H1 (cell line): Measurements from ENCODE around the gene HNRNPU. TPM values are rescaled to one million over a fixed set of nuclear protein-coding genes. Genes with fewer than 3 reads are reported as not detected.
"Not testable (repeated sequence)": the region's sequence is repeated elsewhere in the genome, so short reads cannot be mapped to it uniquely, and the experiment has no call there.

Source experiments
- CTCF ChIA-PET: fragments of 300-600 bp; sonication (Branson Sonifier 250); formaldehyde crosslinking; loops from one replicate; lab custom pipeline; 2021; ENCODE audit not compliant: partially characterized antibody; lab: Charles Lee
- POLR2A ChIA-PET: fragments of 300-600 bp; sonication (Branson Sonifier 250); formaldehyde crosslinking; loops from one replicate; lab custom pipeline; 2021; ENCODE audit warnings: inconsistent platforms; ENCODE audit not compliant: partially characterized antibody; lab: Charles Lee
- DNase-seq, 2 experiments: peaks; one replicate each; pipeline versions ENCODE4 v3.0.0 to v3.0.0-alpha.2; 2010 to 2022; ENCODE audit warnings: low spot score in 2 of 2, low read depth in 1 of 2, mixed read lengths in 1 of 2
- FAIRE-seq: peaks from 2 replicates; lab custom pipeline; 2011; peaks lifted over from hg19 to GRCh38; lab: Jason Lieb, UNC
- H2AFZ ChIP-seq: 2 replicates; pipeline ENCODE4 v1.8.1; 2012; ENCODE audit warnings: low read length, inconsistent platforms
- H2AK5ac ChIP-seq: 2 replicates; pipeline ENCODE4 v1.6.1; 2013; ENCODE audit warnings: low read depth, low read length
- H2BK120ac ChIP-seq: replicated peaks from 2 replicates; pipeline ENCODE3; 2013; ENCODE audit warnings: low read depth, low read length, inconsistent platforms
- H2BK12ac ChIP-seq: 2 replicates; pipeline ENCODE4 v1.6.1; 2013; ENCODE audit warnings: low read depth, low read length
- H2BK15ac ChIP-seq: 2 replicates; pipeline ENCODE4 v1.6.1; 2013; ENCODE audit warnings: low read length
- H2BK20ac ChIP-seq: 2 replicates; pipeline ENCODE4 v1.6.1; 2013; ENCODE audit warnings: low read length
- H2BK5ac ChIP-seq: 2 replicates; pipeline ENCODE4 v1.6.1; 2013; ENCODE audit warnings: low read depth, low read length
- H3K14ac ChIP-seq: 2 replicates; pipeline ENCODE4 v1.6.1; 2013; ENCODE audit warnings: inconsistent platforms; ENCODE audit not compliant: insufficient read length
- H3K18ac ChIP-seq: 2 replicates; pipeline ENCODE4 v1.6.1; 2013; ENCODE audit warnings: low read length; ENCODE audit errors: extremely low read depth
- H3K23ac ChIP-seq: 2 replicates; pipeline ENCODE4 v1.6.1; 2013; ENCODE audit warnings: inconsistent platforms; ENCODE audit not compliant: insufficient read length
- H3K23me2 ChIP-seq: 2 replicates; pipeline ENCODE4 v1.6.1; 2013; ENCODE audit warnings: low read depth, low read length
- H3K27ac ChIP-seq: 2 replicates; pipeline ENCODE4 v1.6.1; 2011; ENCODE audit warnings: low read depth, low read length, inconsistent platforms
- H3K27me3 ChIP-seq, 4 experiments: replicated peaks in 1 of 4; 1 replicate in 1 of 4; 2 replicates in 3 of 4; pipeline versions ENCODE4 v1.6.1 to v1.8.1; 2011 to 2013; ENCODE audit warnings: low read length in 3 of 4, mild to moderate bottlenecking in 3 of 4, inconsistent platforms in 2 of 4, mixed read lengths in 2 of 4, moderate library complexity in 1 of 4; ENCODE audit not compliant: control insufficient read depth in 3 of 4, insufficient read depth in 3 of 4; ENCODE audit errors: extremely low read depth in 1 of 4
- H3K36me3 ChIP-seq, 4 experiments: 2 replicates each; pipeline versions ENCODE4 v1.6.1 to v1.8.1; 2011 to 2013; ENCODE audit warnings: mild to moderate bottlenecking in 4 of 4, low read length in 3 of 4, moderate library complexity in 2 of 4, control low read depth in 1 of 4, inconsistent platforms in 1 of 4; ENCODE audit not compliant: insufficient read depth in 4 of 4, control insufficient read depth in 2 of 4
- H3K4ac ChIP-seq: replicated peaks from 2 replicates; pipeline ENCODE3; 2013; ENCODE audit warnings: low read length, low read depth, mixed read lengths, inconsistent platforms; ENCODE audit not compliant: insufficient read length
- H3K4me1 ChIP-seq, 4 experiments: replicated peaks in 1 of 4; 1 replicate in 1 of 4; 2 replicates in 3 of 4; pipeline versions ENCODE4 v1.6.1 to v1.8.1; 2011 to 2013; ENCODE audit warnings: low read length in 3 of 4, inconsistent platforms in 2 of 4, mixed read lengths in 1 of 4; ENCODE audit not compliant: insufficient read depth in 4 of 4, control insufficient read depth in 3 of 4
- H3K4me2 ChIP-seq, 2 experiments: 2 replicates each; pipeline versions ENCODE4 v1.6.1 to v1.8.1; 2011 to 2013; ENCODE audit warnings: low read depth in 2 of 2, low read length in 2 of 2, control low read depth in 1 of 2, inconsistent platforms in 1 of 2, mild to moderate bottlenecking in 1 of 2; ENCODE audit not compliant: insufficient read depth in 1 of 2
- H3K4me3 ChIP-seq, 4 experiments: fragments of 200-600, 300-600 bp in 1 of 4; sonication (generic), shearing (Covaris generic), sonication (Bioruptor Twin) in 1 of 4; 2 replicates each; pipeline versions ENCODE4 v1.5.1 to v1.8.1; 2011 to 2016; ENCODE audit warnings: low read length in 4 of 4, low read depth in 3 of 4, control low read depth in 2 of 4, inconsistent platforms in 2 of 4, mild to moderate bottlenecking in 2 of 4, mixed read lengths in 1 of 4, moderate library complexity in 1 of 4; ENCODE audit not compliant: insufficient read depth in 2 of 4; ENCODE audit errors: extremely low read depth in 1 of 4
- H3K56ac ChIP-seq: replicated peaks from 2 replicates; pipeline ENCODE3; 2013; ENCODE audit warnings: low read depth, mild to moderate bottlenecking, mixed read lengths, low read length, inconsistent platforms; ENCODE audit not compliant: insufficient read length
- H3K79me1 ChIP-seq: 2 replicates; pipeline ENCODE4 v1.6.1; 2013; ENCODE audit warnings: low read depth, low read length, control low read depth
- H3K79me2 ChIP-seq, 2 experiments: 2 replicates each; pipeline versions ENCODE4 v1.6.1 to v1.8.1; 2012 to 2013; ENCODE audit warnings: low read length in 2 of 2, mild to moderate bottlenecking in 2 of 2, inconsistent platforms in 1 of 2; ENCODE audit not compliant: insufficient read depth in 2 of 2, control insufficient read depth in 1 of 2
- H3K9ac ChIP-seq, 4 experiments: replicated peaks in 1 of 4; 1 replicate in 1 of 4; 2 replicates in 3 of 4; pipeline versions ENCODE4 v1.6.1 to v1.8.1; 2011 to 2013; ENCODE audit warnings: low read depth in 3 of 4, low read length in 3 of 4, control low read depth in 2 of 4, mild to moderate bottlenecking in 2 of 4, moderate library complexity in 2 of 4, inconsistent platforms in 1 of 4; ENCODE audit errors: extremely low read depth in 1 of 4
- H3K9me3 ChIP-seq, 2 experiments: 2 replicates each; pipeline versions ENCODE4 v1.6.1 to v1.8.1; 2012 to 2013; ENCODE audit warnings: mild to moderate bottlenecking in 2 of 2, moderate library complexity in 2 of 2, control low read depth in 1 of 2, inconsistent platforms in 1 of 2, low read depth in 1 of 2, low read length in 1 of 2, mixed read lengths in 1 of 2; ENCODE audit not compliant: insufficient read depth in 2 of 2
- H4K20me1 ChIP-seq, 2 experiments: replicated peaks in 1 of 2; 2 replicates each; pipeline versions ENCODE3 to v1.8.1; 2011 to 2013; ENCODE audit warnings: inconsistent platforms in 2 of 2, low read length in 2 of 2, mild to moderate bottlenecking in 1 of 2; ENCODE audit not compliant: insufficient read depth in 2 of 2, control insufficient read depth in 1 of 2
- H4K5ac ChIP-seq: 2 replicates; pipeline ENCODE4 v1.6.1; 2013; ENCODE audit warnings: low read length, low read depth, mixed read lengths, inconsistent platforms; ENCODE audit not compliant: insufficient read length
- H4K8ac ChIP-seq: 2 replicates; pipeline ENCODE4 v1.8.0; 2013; ENCODE audit warnings: mild to moderate bottlenecking, moderate library complexity, low read length, inconsistent platforms; ENCODE audit not compliant: insufficient read depth; ENCODE audit errors: extremely low read depth
- H4K91ac ChIP-seq: replicated peaks from 2 replicates; pipeline ENCODE3; 2013; ENCODE audit warnings: low read length, mixed read lengths, inconsistent platforms; ENCODE audit not compliant: insufficient read length
- WGBS, 2 experiments: shearing (Covaris generic) in 1 of 2; methylation state at CpG; one replicate each; pipeline versions ENCODE4 v1.1.6 to v1.1.7; 2013 to 2015; ENCODE audit warnings: low lambda C conversion rate in 2 of 2, mixed read lengths in 2 of 2, inconsistent platforms in 1 of 2, low coverage in 1 of 2, missing lambda C conversion rate in 1 of 2; ENCODE audit not compliant: insufficient replicate concordance in 2 of 2, insufficient coverage in 1 of 2, insufficient read length in 1 of 2; ENCODE audit errors: extremely low coverage in 1 of 2, missing lambda C conversion rate in 1 of 2; 5-methylcytosine and 5-hydroxymethylcytosine counted together
- polyA plus RNA-seq, 7 experiments: library from polyadenylated mRNA; depleted of rRNA in 3 of 7; stranded (reverse) in 5 of 7; unstranded in 2 of 7; fragments of >200 nt in 5 of 7; fragments of 200-250 nt in 2 of 7; gene quantifications; 1 replicate in 5 of 7; 2 replicates in 1 of 7; 4 replicates in 1 of 7; pipeline versions ENCODE4 v1.2.1 to v1.2.3, GENCODE V29; 2011 to 2013; ENCODE audit warnings: missing spikeins in 2 of 7, mixed read lengths in 2 of 7
- total RNA-seq: library from RNA; stranded (reverse); fragmentation: NEBNext Ultra II Directional; extraction: Animal tissue kit (Norgen Biotek cat#: 25700); gene quantifications from 2 replicates; pipeline ENCODE4 v1.2.1, GENCODE V29; 2021

Gene HNRNPU
- total and polyA plus RNA-seq, 2 of the 8 experiments (the other 6 are each of a cell fraction or from before 2014, with no cell fraction given) = 95.6 to 606 TPM

- H3K27me3 ChIP-seq, H3K9ac ChIP-seq, H4K5ac ChIP-seq, H2AK5ac ChIP-seq, H2BK5ac ChIP-seq, H2AFZ ChIP-seq, H2BK12ac ChIP-seq, H2BK15ac ChIP-seq, H3K23me2 ChIP-seq, H3K4me1 ChIP-seq, DNase-seq, H2BK20ac ChIP-seq, H3K14ac ChIP-seq, H4K8ac ChIP-seq, H3K18ac ChIP-seq, H3K79me1 ChIP-seq, H2BK120ac ChIP-seq, H3K4ac ChIP-seq, H3K27ac ChIP-seq, H3K23ac ChIP-seq, FAIRE-seq, H3K36me3 ChIP-seq, H4K91ac ChIP-seq, H3K56ac ChIP-seq, H4K20me1 ChIP-seq, H3K9me3 ChIP-seq: not testable (repeated sequence)
- WGBS, 2 experiments = 90% methylated on average over 8 of the region's 8 CpGs; no CpG with 5 or more reads in 1 of the 2 experiments
- Histone ChIP-seq H3K79me2 (peaks cover 0 to 24% of the 10 kb centered on the region in 2 experiments; a peak in 3 of 4 replicates), H3K4me2 (peak overlapping the region; percentile 50 to 82; a peak in 2 of 4 replicates), H3K4me3 (peak overlapping the region in 1 of 4 experiments; percentile 87; a peak in 2 of 8 replicates)
- ChIA-PET CTCF (interaction anchor here (1.1 to 1.5 kb wide), 2 partner anchors 10 to 32 kb away, joined by 3 to 10 read pairs; no protein-coding TSS in a partner anchor), POLR2A (interaction anchor here (1.9 to 18.5 kb wide), 7 partner anchors 8 to 138 kb away, joined by 4 to 677 read pairs (median 23); partner anchors contain the start of gene HNRNPU)
Observed at GRCh38 chr1:244833260-244833659, 31.1 kb downstream of the HNRNPU start.
